Neural progenitor cell (in vitro differentiated cells): Measurements from ENCODE around the gene TIMM29.

Experiments
- CTCF ChIP-seq: fragments of 200-600 bp; sonication (generic); IDR thresholded peaks from 2 replicates; pipeline ENCODE4 v1.5.1; 2017; ENCODE audit warnings: antibody characterized with exemption, mild to moderate bottlenecking
- EZH2 ChIP-seq: fragments of 200-600 bp; sonication (generic); IDR thresholded peaks from 2 replicates; pipeline ENCODE4 v1.6.1; 2017; ENCODE audit warnings: antibody characterized with exemption, mild to moderate bottlenecking, moderate library complexity

- TF ChIP-seq CTCF = no peak
- TF ChIP-seq EZH2 = no peak
Observed at GRCh38 chr19:10920288-10920655, 8.3 kb upstream of the TIMM29 start.
